NCI-H748 (cell line): Measurements from ENCODE around the gene GTF2H2.
"Not testable (repeated sequence)": the region's sequence is repeated elsewhere in the genome, so short reads cannot be mapped to it uniquely, and the experiment has no call there.

Source experiments
- DNase-seq: peaks from one replicate; lab custom pipeline; 2025; ENCODE audit not compliant: unreplicated experiment; lab: John Stamatoyannopoulos, UW

The GTF2H2 gene

DNA sequence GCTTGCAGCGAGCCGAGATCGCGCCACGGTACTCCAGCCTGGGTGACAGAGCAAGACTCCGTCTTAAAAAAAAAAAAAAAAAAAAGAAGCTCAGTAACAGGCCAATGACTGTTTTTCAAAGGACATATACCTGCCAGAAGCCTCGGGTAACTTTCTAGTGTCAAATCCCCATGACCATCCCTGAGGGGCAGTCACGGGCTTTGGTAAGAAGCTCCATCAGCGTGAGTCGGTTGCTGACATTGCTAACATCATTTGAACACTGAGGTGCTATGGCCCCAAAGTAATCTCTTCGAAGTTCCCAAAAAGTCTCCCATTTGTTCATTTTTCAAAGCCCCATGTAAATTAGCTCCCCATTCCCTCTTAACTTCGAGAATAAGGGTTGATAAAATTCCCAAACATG, 53.9 kb downstream of the GTF2H2 start:
- no peak for DNase-seq

DNA sequence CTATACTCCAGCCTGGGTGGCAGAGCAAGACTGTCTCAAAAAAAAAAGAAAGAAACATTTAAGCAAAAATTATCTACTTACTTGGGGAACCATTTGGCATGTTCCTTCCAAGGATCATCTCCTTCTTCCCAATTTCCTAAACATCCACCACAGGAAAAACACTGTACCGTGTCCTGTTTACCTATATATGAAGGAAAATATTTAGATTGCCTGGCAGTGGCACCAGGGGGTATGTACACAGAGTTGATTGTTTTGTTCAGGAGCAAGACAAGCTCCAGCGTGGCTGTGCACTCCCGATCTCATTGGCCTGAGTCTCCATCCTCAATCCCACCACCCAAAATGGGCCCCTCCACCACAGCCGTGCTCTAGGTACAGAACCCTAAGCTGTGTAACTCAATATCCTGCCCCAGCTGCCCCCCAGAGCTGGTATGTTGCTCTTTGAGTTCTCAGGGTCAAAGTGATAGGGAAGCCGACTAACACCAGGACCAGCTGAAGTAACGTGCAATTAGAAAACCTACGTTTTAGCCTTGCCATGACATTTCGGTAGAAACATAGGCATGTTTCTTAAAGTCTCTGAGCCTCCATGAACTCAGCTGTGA, 56.2 kb downstream of the GTF2H2 start:
- no peak for DNase-seq

DNA sequence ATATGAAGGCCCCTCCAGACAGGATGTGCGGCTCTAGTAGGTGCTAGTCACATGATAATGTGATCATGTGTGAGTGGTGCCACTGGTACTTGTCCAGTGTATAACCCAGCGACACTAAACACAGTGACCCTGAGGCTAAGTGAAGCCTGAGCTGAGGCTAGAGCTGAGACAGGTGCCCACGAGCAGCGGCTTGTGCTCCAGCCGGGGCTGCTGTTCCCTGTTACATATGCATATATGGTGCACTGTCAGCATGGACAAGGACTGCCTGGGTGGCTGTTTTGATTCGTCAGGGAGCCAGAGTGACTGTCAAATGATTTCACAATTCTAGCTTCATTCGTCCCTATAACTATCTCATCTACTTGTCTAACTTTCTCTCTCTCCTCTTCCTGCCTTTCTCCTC, 60.5 kb downstream of the GTF2H2 start:
- DNase-seq: not testable (repeated sequence)
